NCI-H128 (cell line): ENCODE results near the gene DENND6B.

ENCODE experiments used
- DNase-seq: peaks from one replicate; lab custom pipeline; 2025; ENCODE audit not compliant: unreplicated experiment; lab: John Stamatoyannopoulos, UW

The DENND6B gene

GRCh38 chr22:50259302-50259701 lies 67.5 kb downstream of the DENND6B start:
- no peak for DNase-seq
